Dermis microvascular lymphatic vessel endothelial cell (primary cell): Measurements from ENCODE around the gene RAD23B. TPM values are rescaled to one million over a fixed set of nuclear protein-coding genes. Genes with fewer than 3 reads are reported as not detected.

ENCODE experiments used
- DNase-seq, 2 donors: peaks; one replicate each; pipeline versions ENCODE4 v3.0.0 to v3.0.0-alpha.2; 2010; ENCODE audit warnings: low read depth in 2 of 2
- total RNA-seq: library from RNA; depleted of rRNA; stranded (reverse); fragments of >200 nt; gene quantifications from 2 replicates; pipeline ENCODE4 v1.2.1, GENCODE V29; 2014

Gene RAD23B
- total RNA-seq, 1 donor from 2014 or later: 72.8 TPM

GRCh38 chr9:107268560-107268959 is 14.5 kb upstream of the RAD23B start:
- no peak for DNase-seq

GRCh38 chr9:107269254-107269653 is 13.8 kb upstream of the RAD23B start:
- DNase-seq: no peak

- no peak for DNase-seq
Observed at GRCh38 chr9:107269681-107270080, 13.4 kb upstream of the RAD23B start.

- no peak for DNase-seq
Observed at GRCh38 chr9:107270082-107270481, 13.0 kb upstream of the RAD23B start.

- no peak for DNase-seq
Observed at GRCh38 chr9:107270580-107270979, 12.5 kb upstream of the RAD23B start.

- DNase-seq: no peak
Observed at GRCh38 chr9:107273634-107274033, 9.4 kb upstream of the RAD23B start.

- no peak for DNase-seq
Observed at GRCh38 chr9:107274096-107274495, 9.0 kb upstream of the RAD23B start.

GRCh38 chr9:107274953-107275422 is 8.1 kb upstream of the RAD23B start:
- peak in 1 of 2 donors; percentile 13 for DNase-seq

- DNase-seq: no peak
Observed at GRCh38 chr9:107275530-107275929, 7.5 kb upstream of the RAD23B start.

GRCh38 chr9:107276966-107277710 is 5.9 kb upstream of the RAD23B start:
- no peak for DNase-seq

GRCh38 chr9:107277801-107278200 is 5.3 kb upstream of the RAD23B start:
- DNase-seq: no peak

- DNase-seq: no peak
Observed at GRCh38 chr9:107279086-107279485, 4.0 kb upstream of the RAD23B start.

GRCh38 chr9:107280543-107280942 is 2.5 kb upstream of the RAD23B start:
- no peak for DNase-seq

GRCh38 chr9:107281184-107281583 is 1.9 kb upstream of the RAD23B start:
- no peak for DNase-seq

GRCh38 chr9:107281922-107282667 is 984 bp upstream of the RAD23B start:
- no peak for DNase-seq

- peak; percentile 17 to 72 for DNase-seq
Observed at GRCh38 chr9:107283623-107284616, 841 bp downstream of the RAD23B start.

GRCh38 chr9:107284636-107285035 is 1.6 kb downstream of the RAD23B start:
- DNase-seq: no peak

- no peak for DNase-seq
Observed at GRCh38 chr9:107285286-107285685, 2.2 kb downstream of the RAD23B start.

- peak in 1 of 2 donors; percentile 21 for DNase-seq
Observed at GRCh38 chr9:107286057-107286456, 3.0 kb downstream of the RAD23B start.

GRCh38 chr9:107288701-107289100 is 5.6 kb downstream of the RAD23B start:
- DNase-seq: no peak

GRCh38 chr9:107290619-107291018 is 7.5 kb downstream of the RAD23B start:
- DNase-seq: no peak
